ENCODE data around the gene BDP1.

GRCh38 chr5:71482132-71482531 is 26.7 kb downstream of the BDP1 start:
- TF ChIP-seq CTCF (IDR thresholded peaks at IDR 0.05; ENCODE audit: low read length) (no peak), EZH2 (IDR thresholded peaks at IDR 0.05; ENCODE audit: borderline replicate concordance, low read length) (no peak)
